Measurements from ENCODE around the gene WBP2. TPM values are rescaled to one million over a fixed set of nuclear protein-coding genes. Genes with fewer than 3 reads are reported as not detected.
"Not testable (repeated sequence)": the region's sequence is repeated elsewhere in the genome, so short reads cannot be mapped to it uniquely, and the experiment has no call there.

WBP2 gene
- total RNA-seq, 1 experiment from 2014 or later, result 42.7 TPM

- H3K36me3 ChIP-seq (ENCODE audit: insufficient read depth, low read length); H2AFZ ChIP-seq (ENCODE audit: low read length); H3K79me2 ChIP-seq (ENCODE audit: low read length); H3K4me1 ChIP-seq (ENCODE audit: low read length); H3K9me2 ChIP-seq (replicated peaks; ENCODE audit: insufficient read depth, low read length); H3K4me3 ChIP-seq (ENCODE audit: low read length); H3K9me3 ChIP-seq (ENCODE audit: low read length); DNase-seq; H3K27ac ChIP-seq (ENCODE audit: low read length); H4K20me1 ChIP-seq (ENCODE audit: insufficient read depth, low read depth, low read length); H3K9ac ChIP-seq (ENCODE audit: low read length); H3K4me2 ChIP-seq (ENCODE audit: low read depth, low read length, poor library complexity, severe bottlenecking); H3K27me3 ChIP-seq (ENCODE audit: low read length): not testable (repeated sequence)
These were observed 10.5 kb upstream of the WBP2 start for GRCh38 chr17:75865404-75866188.

GRCh38 chr17:75864887-75865286, 9.8 kb upstream of the WBP2 start:
- not testable (repeated sequence) for DNase-seq; H3K79me2 ChIP-seq (ENCODE audit: low read length); H4K20me1 ChIP-seq (ENCODE audit: insufficient read depth, low read depth, low read length); H3K27ac ChIP-seq (ENCODE audit: low read length); H3K9ac ChIP-seq (ENCODE audit: low read length); H3K4me1 ChIP-seq (ENCODE audit: low read length); H3K27me3 ChIP-seq (ENCODE audit: low read length); H3K36me3 ChIP-seq (ENCODE audit: insufficient read depth, low read length); H3K9me2 ChIP-seq (replicated peaks; ENCODE audit: insufficient read depth, low read length); H2AFZ ChIP-seq (ENCODE audit: low read length); H3K4me3 ChIP-seq (ENCODE audit: low read length); H3K9me3 ChIP-seq (ENCODE audit: low read length)
- peak overlapping the region; percentile 21 for H3K4me2 ChIP-seq (ENCODE audit: low read depth, low read length, poor library complexity, severe bottlenecking)

DNA sequence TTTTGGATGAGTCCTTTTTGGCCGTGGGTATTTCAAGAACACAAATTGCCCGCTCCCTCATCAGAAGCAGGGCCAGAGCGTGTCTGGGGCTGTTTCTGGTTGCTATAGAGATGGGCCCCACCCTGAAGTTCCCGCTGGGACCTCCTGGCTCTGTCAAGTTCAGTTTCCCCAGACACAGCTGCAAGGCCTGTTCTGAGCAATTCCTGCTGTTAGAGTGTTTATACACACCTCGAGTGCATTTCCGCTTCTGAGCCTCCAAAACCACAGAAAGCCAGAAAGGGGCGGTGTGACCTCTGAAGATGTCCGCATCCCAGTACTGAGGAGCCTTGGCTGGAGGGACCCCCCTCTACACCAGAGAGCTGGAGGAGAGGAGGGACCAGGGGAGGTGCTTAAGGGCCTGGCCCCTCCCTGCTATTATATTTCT, 9.3 kb upstream of the WBP2 start:
- peak overlapping the region; percentile 22; the same call in 1 of the 2 replicates for H3K9ac ChIP-seq (ENCODE audit: low read length)
- H2AFZ ChIP-seq (ENCODE audit: low read length), result 0 out of 2 replicates have a peak overlapping the region, but pooled peaks have one; percentile 71
- H3K27me3 ChIP-seq (ENCODE audit: low read length), result no peaks in the 10 kb centered on the region
- no peak overlapping the region for H3K27ac ChIP-seq (ENCODE audit: low read length)
- H3K4me2 ChIP-seq (ENCODE audit: low read depth, low read length, poor library complexity, severe bottlenecking), result peak overlapping the region; percentile 21
- H3K4me1 ChIP-seq (ENCODE audit: low read length), result peaks cover 9% of the 10 kb centered on the region
- no peaks in the 10 kb centered on the region for H3K79me2 ChIP-seq (ENCODE audit: low read length)
- peak; percentile 70 for DNase-seq
- no peaks in the 10 kb centered on the region for H4K20me1 ChIP-seq (ENCODE audit: insufficient read depth, low read depth, low read length)
- no peak overlapping the region for H3K4me3 ChIP-seq (ENCODE audit: low read length)
- no peaks in the 10 kb centered on the region for H3K36me3 ChIP-seq (ENCODE audit: insufficient read depth, low read length)
- no peaks in the 10 kb centered on the region for H3K9me2 ChIP-seq (replicated peaks; ENCODE audit: insufficient read depth, low read length)
- no peaks in the 10 kb centered on the region for H3K9me3 ChIP-seq (ENCODE audit: low read length)

- Histone ChIP-seq H3K9ac (ENCODE audit: low read length) (no peak overlapping the region), H4K20me1 (ENCODE audit: insufficient read depth, low read depth, low read length) (no peaks in the 10 kb centered on the region), H3K4me2 (ENCODE audit: low read depth, low read length, poor library complexity, severe bottlenecking) (no peak overlapping the region), H3K36me3 (ENCODE audit: insufficient read depth, low read length) (no peaks in the 10 kb centered on the region), H3K9me3 (ENCODE audit: low read length) (no peaks in the 10 kb centered on the region), H3K79me2 (ENCODE audit: low read length) (no peaks in the 10 kb centered on the region), H3K27me3 (ENCODE audit: low read length) (no peaks in the 10 kb centered on the region), H3K27ac (ENCODE audit: low read length) (no peak overlapping the region), H3K4me1 (ENCODE audit: low read length) (peaks cover 24% of the 10 kb centered on the region), H2AFZ (ENCODE audit: low read length) (no peak overlapping the region), H3K4me3 (ENCODE audit: low read length) (no peak overlapping the region), H3K9me2 (replicated peaks; ENCODE audit: insufficient read depth, low read length) (no peaks in the 10 kb centered on the region)
- DNase-seq, result no peak
These were observed 6.8 kb upstream of the WBP2 start for GRCh38 chr17:75861927-75862317.

DNA sequence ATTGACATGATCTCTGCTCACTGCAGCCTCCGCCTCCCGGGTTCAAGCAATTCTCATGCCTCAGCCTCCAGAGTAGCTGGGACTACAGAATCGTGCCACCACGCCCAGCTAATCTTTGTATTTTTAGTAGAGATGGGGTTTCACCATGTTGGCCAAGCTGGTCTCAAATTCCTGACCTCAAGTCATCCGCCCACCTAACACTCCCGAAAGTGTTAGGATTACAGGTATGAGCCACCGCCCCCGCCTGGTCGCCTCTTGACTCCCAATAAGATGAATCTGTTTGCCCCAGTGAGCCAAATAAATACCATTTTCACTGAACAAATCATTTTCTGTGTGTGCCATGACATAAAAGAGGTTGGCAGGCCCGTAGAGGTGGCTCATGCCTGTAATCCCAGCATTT, 4.2 kb upstream of the WBP2 start:
- not testable (repeated sequence) for H3K9me3 ChIP-seq (ENCODE audit: low read length); H3K27me3 ChIP-seq (ENCODE audit: low read length); H3K9ac ChIP-seq (ENCODE audit: low read length); DNase-seq; H2AFZ ChIP-seq (ENCODE audit: low read length); H3K4me3 ChIP-seq (ENCODE audit: low read length); H3K36me3 ChIP-seq (ENCODE audit: insufficient read depth, low read length); H3K9me2 ChIP-seq (replicated peaks; ENCODE audit: insufficient read depth, low read length); H4K20me1 ChIP-seq (ENCODE audit: insufficient read depth, low read depth, low read length); H3K4me2 ChIP-seq (ENCODE audit: low read depth, low read length, poor library complexity, severe bottlenecking)
- peak overlapping the region; percentile 71; the same call in 1 of the 2 replicates for H3K27ac ChIP-seq (ENCODE audit: low read length)
- peaks cover 29% of the 10 kb centered on the region for H3K4me1 ChIP-seq (ENCODE audit: low read length)
- H3K79me2 ChIP-seq (ENCODE audit: low read length), result peaks cover 11% of the 10 kb centered on the region

DNA sequence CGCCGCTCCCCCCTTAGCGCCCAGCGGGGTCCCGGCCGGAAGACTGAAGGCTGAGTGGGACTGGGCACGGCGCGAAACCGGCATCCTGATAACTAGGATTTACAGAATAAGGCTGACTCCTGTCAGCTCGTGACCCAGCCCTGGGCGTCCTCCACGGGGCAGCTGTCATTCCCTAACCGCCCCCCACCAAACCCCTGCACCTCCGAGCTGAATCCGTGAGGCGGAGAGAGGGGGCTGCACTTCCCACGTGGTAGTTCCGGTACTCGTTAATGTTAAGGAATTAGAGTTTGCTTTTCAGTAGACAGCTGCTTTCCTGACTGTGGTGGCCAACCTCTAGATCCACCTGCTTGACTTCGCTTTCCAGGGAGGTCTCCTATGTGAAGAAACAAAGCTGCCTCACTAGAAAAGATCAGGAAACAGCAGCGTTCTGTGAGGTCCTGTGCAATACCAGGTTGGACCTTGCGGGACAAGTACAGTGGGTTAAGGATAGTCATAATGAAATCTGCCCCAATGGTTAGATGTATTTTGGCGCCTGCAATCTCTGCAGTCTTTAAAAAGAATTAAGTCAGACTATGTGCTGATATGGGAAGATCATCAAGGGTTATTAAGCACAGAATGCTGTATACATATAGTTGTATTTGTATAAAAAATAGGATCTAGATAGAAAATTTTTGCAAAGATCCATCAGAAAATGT, 1.1 kb upstream of the WBP2 start:
- H3K9me2 ChIP-seq (replicated peaks; ENCODE audit: insufficient read depth, low read length), result no peaks in the 10 kb centered on the region
- H3K27me3 ChIP-seq (ENCODE audit: low read length), result no peaks in the 10 kb centered on the region
- no peaks in the 10 kb centered on the region for H3K36me3 ChIP-seq (ENCODE audit: insufficient read depth, low read length)
- no peaks in the 10 kb centered on the region for H4K20me1 ChIP-seq (ENCODE audit: insufficient read depth, low read depth, low read length)
- H3K4me2 ChIP-seq (ENCODE audit: low read depth, low read length, poor library complexity, severe bottlenecking), result peak overlapping the region; percentile 95
- peaks cover 29% of the 10 kb centered on the region for H3K4me1 ChIP-seq (ENCODE audit: low read length)
- H3K4me3 ChIP-seq (ENCODE audit: low read length), result peak overlapping the region; percentile 94
- no peaks in the 10 kb centered on the region for H3K9me3 ChIP-seq (ENCODE audit: low read length)
- peak overlapping the region; percentile 98 for H3K9ac ChIP-seq (ENCODE audit: low read length)
- no peak overlapping the region for H2AFZ ChIP-seq (ENCODE audit: low read length)
- H3K27ac ChIP-seq (ENCODE audit: low read length), result peak overlapping the region; percentile 76
- peaks cover 18% of the 10 kb centered on the region for H3K79me2 ChIP-seq (ENCODE audit: low read length)
- peak; percentile 82 for DNase-seq

DNA sequence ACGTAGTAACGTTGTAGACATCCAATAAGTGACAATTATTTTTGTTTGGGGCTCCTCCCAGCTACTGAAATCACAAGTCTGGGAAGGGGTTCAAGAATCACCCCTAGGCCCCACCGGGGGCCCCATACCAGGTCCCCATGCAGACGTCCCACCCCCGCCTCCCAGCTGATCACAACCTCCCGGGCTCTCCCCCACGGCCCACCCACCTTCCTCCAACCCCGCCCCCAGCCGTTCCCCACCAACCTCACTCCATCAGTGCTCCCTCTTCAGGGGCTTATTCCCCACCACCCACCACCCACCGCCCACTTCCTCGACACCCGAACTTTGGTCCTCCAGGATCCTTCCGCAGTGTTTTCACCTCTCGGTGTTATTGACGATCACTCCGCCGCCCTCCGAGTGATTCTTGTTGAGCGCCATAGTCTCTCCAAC, 240 bp downstream of the WBP2 start:
- no peaks in the 10 kb centered on the region for H3K27me3 ChIP-seq (ENCODE audit: low read length)
- no peak overlapping the region for H3K27ac ChIP-seq (ENCODE audit: low read length)
- H4K20me1 ChIP-seq (ENCODE audit: insufficient read depth, low read depth, low read length), result no peaks in the 10 kb centered on the region
- H2AFZ ChIP-seq (ENCODE audit: low read length), result no peak overlapping the region
- peaks cover 29% of the 10 kb centered on the region for H3K4me1 ChIP-seq (ENCODE audit: low read length)
- no peaks in the 10 kb centered on the region for H3K36me3 ChIP-seq (ENCODE audit: insufficient read depth, low read length)
- no peaks in the 10 kb centered on the region for H3K9me3 ChIP-seq (ENCODE audit: low read length)
- peaks cover 18% of the 10 kb centered on the region for H3K79me2 ChIP-seq (ENCODE audit: low read length)
- no peaks in the 10 kb centered on the region for H3K9me2 ChIP-seq (replicated peaks; ENCODE audit: insufficient read depth, low read length)
- no peak for DNase-seq
- H3K9ac ChIP-seq (ENCODE audit: low read length), result peak overlapping the region; percentile 71
- H3K4me2 ChIP-seq (ENCODE audit: low read depth, low read length, poor library complexity, severe bottlenecking), result peak overlapping the region; percentile 80
- peak overlapping the region; percentile 71 for H3K4me3 ChIP-seq (ENCODE audit: low read length)

GRCh38 chr17:75854101-75854748, 910 bp downstream of the WBP2 start:
- Histone ChIP-seq H3K4me1 (ENCODE audit: low read length) (peaks cover 29% of the 10 kb centered on the region), H3K9me2 (replicated peaks; ENCODE audit: insufficient read depth, low read length) (no peaks in the 10 kb centered on the region), H3K27me3 (ENCODE audit: low read length) (no peaks in the 10 kb centered on the region), H3K36me3 (ENCODE audit: insufficient read depth, low read length) (no peaks in the 10 kb centered on the region), H3K4me3 (ENCODE audit: low read length) (peak overlapping the region; percentile 71), H2AFZ (ENCODE audit: low read length) (no peak overlapping the region), H3K27ac (ENCODE audit: low read length) (no peak overlapping the region), H3K4me2 (ENCODE audit: low read depth, low read length, poor library complexity, severe bottlenecking) (peak overlapping the region; percentile 80), H3K9ac (ENCODE audit: low read length) (peak overlapping the region; percentile 71), H4K20me1 (ENCODE audit: insufficient read depth, low read depth, low read length) (no peaks in the 10 kb centered on the region), H3K79me2 (ENCODE audit: low read length) (peaks cover 18% of the 10 kb centered on the region), H3K9me3 (ENCODE audit: low read length) (no peaks in the 10 kb centered on the region)
- no peak for DNase-seq
